ENCODE results near the gene LRRC36.

LRRC36 gene

GRCh38 chr16:67390816-67391423, 64.3 kb downstream of the LRRC36 start:
- DNase-seq (ENCODE audit: low read depth) = no peak
- no peak for TF ChIP-seq CTCF (IDR thresholded peaks at IDR 0.05; ENCODE audit: low read depth, low read length, missing control alignments)
- H3K4me3 ChIP-seq (ENCODE audit: low read depth, low read length) = no peak overlapping the region

DNA sequence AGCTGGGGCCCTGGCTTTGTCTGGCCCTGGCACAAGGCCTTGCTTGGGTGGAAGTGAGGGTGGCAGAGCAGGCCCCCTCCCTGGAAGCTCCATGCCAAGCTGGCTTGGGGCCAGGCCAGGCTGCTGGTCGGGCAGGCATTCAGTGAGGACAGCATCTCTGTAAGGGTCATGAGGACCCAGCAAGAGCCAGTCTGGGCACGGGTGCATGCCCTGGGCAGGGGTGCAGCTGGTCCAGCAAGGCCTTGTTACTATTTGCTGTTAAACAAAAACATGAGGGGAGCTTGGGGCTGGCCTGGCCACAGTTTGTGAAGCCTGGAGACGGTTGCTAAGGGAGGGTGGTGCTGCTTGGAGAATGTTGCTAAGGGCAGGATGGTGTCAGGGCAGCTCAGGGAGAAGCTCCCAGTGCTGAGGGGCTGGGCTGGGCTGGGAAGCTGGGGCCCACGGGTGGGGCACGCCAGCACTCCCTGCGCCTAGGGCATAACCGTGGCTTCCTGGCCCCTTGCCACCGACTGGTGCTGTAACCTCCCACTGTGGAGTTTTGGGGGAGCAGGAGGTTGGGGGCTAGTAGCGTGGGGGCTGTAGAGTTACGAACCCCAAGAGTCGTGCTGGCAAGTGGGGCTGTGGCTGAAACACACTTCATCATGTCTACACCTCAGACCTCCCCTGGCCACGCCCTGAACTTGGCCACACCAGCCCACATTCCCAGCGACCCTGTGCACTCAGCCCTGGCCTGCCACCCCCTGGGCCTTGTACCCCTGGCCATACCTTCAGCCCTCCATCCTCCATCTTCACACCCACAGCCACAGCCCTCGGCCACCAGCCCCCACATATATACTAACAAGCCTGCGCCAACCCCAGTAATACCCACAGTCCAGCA, 65.0 kb downstream of the LRRC36 start:
- TF ChIP-seq CTCF (IDR thresholded peaks at IDR 0.05; ENCODE audit: low read depth, low read length, missing control alignments) = no peak
- DNase-seq (ENCODE audit: low read depth) = no peak
- no peak overlapping the region for H3K4me3 ChIP-seq (ENCODE audit: low read depth, low read length)

DNA sequence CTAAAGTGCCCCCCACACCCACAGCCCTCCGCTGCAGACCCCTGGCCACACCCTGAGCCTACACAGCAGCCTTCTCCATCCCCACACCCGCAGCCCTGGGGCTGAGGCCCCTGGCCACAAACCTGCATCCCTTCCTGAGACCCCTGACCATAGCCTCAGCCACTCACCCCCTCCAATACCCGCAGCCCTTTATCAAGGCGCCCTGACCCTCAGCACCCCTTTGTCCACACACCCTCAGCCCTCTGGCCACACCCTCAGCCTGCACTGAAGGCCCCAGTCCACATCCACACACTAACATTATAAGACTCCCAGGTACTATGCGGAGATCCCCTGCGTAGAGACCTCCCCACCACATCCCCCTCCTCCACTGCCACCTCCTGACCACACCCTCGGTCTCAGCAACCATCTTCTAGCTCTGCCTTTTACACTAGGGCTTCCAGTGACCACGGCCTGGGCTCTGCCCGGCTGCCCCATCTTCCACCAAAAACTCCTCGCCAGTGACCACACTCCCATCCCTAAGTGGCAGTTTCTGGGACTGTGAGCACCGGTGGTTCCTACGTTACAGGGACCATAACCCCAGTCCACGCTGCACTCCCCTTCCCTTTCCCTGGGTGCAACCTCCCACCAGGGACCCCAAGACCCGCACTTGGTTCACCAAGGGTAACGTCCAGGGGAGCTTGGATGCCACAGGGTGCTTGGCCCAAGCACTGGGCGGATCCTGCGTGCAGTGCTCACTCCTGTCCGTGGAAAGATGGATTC, 65.9 kb downstream of the LRRC36 start:
- no peak for TF ChIP-seq CTCF (IDR thresholded peaks at IDR 0.05; ENCODE audit: low read depth, low read length, missing control alignments)
- no peak for DNase-seq (ENCODE audit: low read depth)
- no peak overlapping the region for H3K4me3 ChIP-seq (ENCODE audit: low read depth, low read length)

- no peak within 1 kb of the TSS for H3K4me3 ChIP-seq (ENCODE audit: low read depth, low read length)
- no peak for DNase-seq (ENCODE audit: low read depth)
These were observed 66.6 kb downstream of the LRRC36 start, which contains the start of gene TPPP3 for GRCh38 chr16:67393111-67393787. TSS of gene TPPP3 (minus strand) at chr16:67393498. CDS start at chr16:67391111, 2,387 bp downstream.

DNA sequence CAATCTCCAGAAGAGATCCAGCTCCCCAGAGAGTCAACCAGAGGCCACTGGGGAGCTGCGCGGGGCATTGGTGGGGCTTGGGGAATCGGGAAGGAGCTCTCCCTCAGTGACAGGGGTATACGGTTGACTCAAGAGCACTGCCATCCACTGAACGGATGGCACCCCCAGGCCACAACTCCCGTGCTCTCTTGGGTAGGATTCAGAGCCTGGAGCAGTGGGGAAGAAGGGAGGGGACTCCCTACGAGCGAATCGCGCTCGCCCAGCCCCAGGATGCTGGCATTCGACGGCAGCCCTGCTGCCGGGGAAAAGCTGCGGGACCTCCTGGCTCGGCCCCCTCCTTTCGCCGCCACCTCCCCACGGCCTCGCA, 67.2 kb downstream of the LRRC36 start:
- H3K4me3 ChIP-seq (ENCODE audit: low read depth, low read length) = no peak overlapping the region
- no peak for DNase-seq (ENCODE audit: low read depth)
- no peak for TF ChIP-seq CTCF (IDR thresholded peaks at IDR 0.05; ENCODE audit: low read depth, low read length, missing control alignments)

More at GRCh38 chr16:67393111-67393787, 66.6 kb downstream of the LRRC36 start, which contains the start of gene TPPP3:
- TF ChIP-seq CTCF (IDR thresholded peaks at IDR 0.05; ENCODE audit: low read depth, low read length, missing control alignments) = no peak
